A673 (cell line): ENCODE data around the gene ARMC10. TPM values are rescaled to one million over a fixed set of nuclear protein-coding genes. Genes with fewer than 3 reads are reported as not detected.
A peak's percentile ranks its signal among the peaks of the same experiment; 100 is the strongest.

Experiments used
- Bru-seq: library from RNA; stranded (reverse); fragments of 400-500 nt; gene quantifications from one replicate; lab custom pipeline; 2021; lab: Mats Ljungman, UMichigan
- BruChase-seq, 2 experiments: library from RNA; stranded (reverse); fragments of 400-500 nt; gene quantifications; one replicate each; lab custom pipeline; 2021; lab: Mats Ljungman, UMichigan
- BruUV-seq: library from RNA; stranded (reverse); fragments of 400-500 nt; replicated peaks from 2 replicates; lab custom pipeline; 2021; lab: Mats Ljungman, UMichigan
- CTCF ChIA-PET: fragments of 300-600 bp; sonication (Branson Sonifier 250); formaldehyde crosslinking; loops from one replicate; lab custom pipeline; 2022; ENCODE audit warnings: antibody characterized with exemption; lab: Charles Lee
- POLR2A ChIA-PET: fragments of 300-600 bp; sonication (Branson Sonifier 250); formaldehyde crosslinking; loops from one replicate; lab custom pipeline; 2022; ENCODE audit warnings: antibody characterized with exemption; ENCODE audit not compliant: low non-redundant PET; lab: Charles Lee
- DNase-seq: peaks from one replicate; pipeline ENCODE4 v3.0.0-alpha.2; 2015; ENCODE audit warnings: low spot score
- H3K27ac ChIP-seq: fragments of 200-600 bp; sonication (generic); 2 replicates; pipeline ENCODE4 v1.5.1; 2016; ENCODE audit warnings: mixed run types, low read depth, mild to moderate bottlenecking, mixed read lengths, antibody characterized with exemption, low read length; ENCODE audit not compliant: poor library complexity, severe bottlenecking
- H3K27me3 ChIP-seq: fragments of 200-600 bp; sonication (generic); replicated peaks from 2 replicates; pipeline ENCODE4 v1.6.1; 2017; ENCODE audit warnings: mixed run types, low read depth, mild to moderate bottlenecking, mixed read lengths, antibody characterized with exemption, low read length; ENCODE audit not compliant: insufficient read depth, poor library complexity
- H3K36me3 ChIP-seq: fragments of 200-600 bp; sonication (generic); 2 replicates; pipeline ENCODE4 v1.6.1; 2016; ENCODE audit warnings: mixed run types, mild to moderate bottlenecking, mixed read lengths, antibody characterized with exemption, low read length; ENCODE audit not compliant: insufficient read depth, poor library complexity, severe bottlenecking
- H3K4me1 ChIP-seq: fragments of 200-600 bp; sonication (generic); 2 replicates; pipeline ENCODE4 v1.6.1; 2017; ENCODE audit warnings: mixed run types, mild to moderate bottlenecking, mixed read lengths, antibody characterized with exemption, low read length; ENCODE audit not compliant: insufficient read depth, poor library complexity, severe bottlenecking
- H3K4me3 ChIP-seq: fragments of 200-600 bp; sonication (generic); 2 replicates; pipeline ENCODE4 v1.5.1; 2016; ENCODE audit warnings: low read depth, mixed run types, mild to moderate bottlenecking, mixed read lengths, low read length; ENCODE audit not compliant: poor library complexity, severe bottlenecking
- H3K9me3 ChIP-seq: fragments of 200-600 bp; sonication (generic); 2 replicates; pipeline ENCODE4 v1.6.1; 2016; ENCODE audit warnings: mixed run types, low read depth, mild to moderate bottlenecking, mixed read lengths, antibody characterized with exemption, low read length; ENCODE audit not compliant: poor library complexity, severe bottlenecking
- CTCF ChIP-seq: fragments of 300-800, 200-600 bp; sonication (generic); conservative IDR thresholded peaks from 2 replicates; pipeline ENCODE4 v1.5.1; 2017; ENCODE audit warnings: low read depth, mild to moderate bottlenecking, antibody characterized with exemption, low read length, moderate library complexity, mixed read lengths
- EZH2 ChIP-seq: fragments of 200-600 bp; sonication (generic); IDR thresholded peaks from 2 replicates; pipeline ENCODE4 v1.6.1; 2017; ENCODE audit warnings: borderline replicate concordance, low read depth, mild to moderate bottlenecking, mixed read lengths, antibody characterized with exemption, low read length; ENCODE audit not compliant: poor library complexity, severe bottlenecking
- intact Hi-C: fragments of 100-400 bp; cut with micrococcal nuclease; formaldehyde crosslinking; loops from one replicate; pipeline ENCODE4 v1.10.0; 2022; ENCODE audit not compliant: unreplicated experiment
- long read RNA-seq: library from polyadenylated mRNA; stranded (forward); transcript quantifications from one replicate; pipeline ENCODE4 v2.0.0, GENCODE V29; 2022
- total RNA-seq: library from RNA; stranded (reverse); gene quantifications from 2 replicates; pipeline ENCODE4 v1.2.3, GENCODE V29; 2021

Gene ARMC10
- total RNA-seq: 32.0 and 36.2 TPM in 2 replicates
- Bru-seq, nascent RNA: percentile 81 among the genes with signal in this experiment
- BruChase-seq, experiment 1, labeled RNA remaining after a 2-hour chase: percentile 76 among the genes with signal in this experiment
- percentile 76 among the genes with signal in this experiment for BruChase-seq, experiment 2, labeled RNA remaining after a 6-hour chase
- long read RNA-seq, transcript ARMC10-208 (6 exons, 2,524 nt): major isoform, 37 of 93 reads
- long read RNA-seq, transcript ARMC10-202 (7 exons, 2,635 nt): minor isoform, 12 of 93 reads
- long read RNA-seq, transcript ARMC10-209 (5 exons, 2,347 nt): minor isoform, 12 of 93 reads
- long read RNA-seq, partial matches to known transcripts: 2 of 93 reads
- long read RNA-seq, other reads (novel, unspliced or antisense): 22 of 93 reads

- TF ChIP-seq CTCF (0 out of 2 replicates have a peak, but pooled peaks have one; percentile 19), EZH2 (no peak)
- Histone ChIP-seq H3K9me3 (no peaks in the 10 kb centered on the region), H3K36me3 (no peaks in the 10 kb centered on the region), H3K27me3 (no peaks in the 10 kb centered on the region), H3K4me3 (peak within 1 kb of the TSS; percentile 87), H3K27ac (peak within 1 kb of the TSS; percentile 81), H3K4me1 (no peaks in the 10 kb centered on the region)
- BruUV-seq: no TSS peak
- intact Hi-C loops: no loop called here
- POLR2A ChIA-PET: no interaction called here
- CTCF ChIA-PET: interaction anchor here (0.6 to 2.0 kb wide), 3 partner anchors 8 to 88 kb away, joined by 3 to 18 read pairs (median 3); no protein-coding TSS in a partner anchor
- peak; percentile 94 for DNase-seq
Measured at GRCh38 chr7:103074519-103075336, at the start of gene ARMC10, which contains the start of gene FBXL13. TSS of gene ARMC10 (plus strand) at chr7:103075140. CDS start at chr7:103075273, 133 bp downstream. TSS of gene FBXL13 (minus strand) at chr7:103074796.

- Histone ChIP-seq H3K36me3 (no peaks in the 10 kb centered on the region), H3K27ac (no peak overlapping the region), H3K9me3 (no peaks in the 10 kb centered on the region), H3K4me1 (no peaks in the 10 kb centered on the region), H3K27me3 (no peaks in the 10 kb centered on the region), H3K4me3 (no peak overlapping the region)
- intact Hi-C loops: no loop called here
- CTCF ChIA-PET: no interaction called here
- POLR2A ChIA-PET: no interaction called here
- no TSS peak for BruUV-seq
- no peak for DNase-seq
- no peak for TF ChIP-seq EZH2
- TF ChIP-seq CTCF: no peak
Measured at GRCh38 chr7:103025341-103025740, 49.6 kb upstream of the ARMC10 start.

- H3K27me3 ChIP-seq: no peaks in the 10 kb centered on the region
- H3K36me3 ChIP-seq: no peaks in the 10 kb centered on the region
- no peak for DNase-seq
- BruUV-seq: no TSS peak
- no peak overlapping the region for H3K27ac ChIP-seq
- H3K4me3 ChIP-seq: no peak overlapping the region
- ChIA-PET CTCF (no interaction called here), POLR2A (no interaction called here)
- H3K4me1 ChIP-seq: no peaks in the 10 kb centered on the region
- intact Hi-C loops: no loop called here
- H3K9me3 ChIP-seq: no peaks in the 10 kb centered on the region
- TF ChIP-seq EZH2 (no peak), CTCF (no peak)
Measured at GRCh38 chr7:103031024-103031423, 43.9 kb upstream of the ARMC10 start.
